GM12875 (cell line): ENCODE data around the gene GPR183.

ENCODE experiments used
- H3K4me3 ChIP-seq: one replicate; pipeline ENCODE4 v1.5.1; 2011; ENCODE audit warnings: low read depth, low read length, control low read depth
- CTCF ChIP-seq: IDR thresholded peaks from 2 replicates; pipeline ENCODE4 v1.5.1; 2011; ENCODE audit warnings: low read depth, mild to moderate bottlenecking, control low read depth, inconsistent platforms, low read length, moderate library complexity, borderline replicate concordance; ENCODE audit not compliant: insufficient read depth

Gene GPR183

GRCh38 chr13:99279637-99280036 is 27.6 kb downstream of the GPR183 start:
- no peak overlapping the region for H3K4me3 ChIP-seq

GRCh38 chr13:99278843-99279242 is 28.4 kb downstream of the GPR183 start:
- no peak for TF ChIP-seq CTCF
- no peak overlapping the region for H3K4me3 ChIP-seq

More at GRCh38 chr13:99279637-99280036, 27.6 kb downstream of the GPR183 start:
- TF ChIP-seq CTCF, result no peak

GRCh38 chr13:99278200-99278599 is 29.0 kb downstream of the GPR183 start:
- H3K4me3 ChIP-seq, result no peak overlapping the region
- TF ChIP-seq CTCF, result no peak

- no peak overlapping the region for H3K4me3 ChIP-seq
- no peak for TF ChIP-seq CTCF
Measured at GRCh38 chr13:99277629-99278028, 29.6 kb downstream of the GPR183 start.

GRCh38 chr13:99276706-99277105 is 30.5 kb downstream of the GPR183 start:
- H3K4me3 ChIP-seq, result no peak overlapping the region
- no peak for TF ChIP-seq CTCF

- no peak for TF ChIP-seq CTCF
- no peak overlapping the region for H3K4me3 ChIP-seq
Measured at GRCh38 chr13:99275093-99275469, 32.1 kb downstream of the GPR183 start.

- H3K4me3 ChIP-seq, result no peak overlapping the region
- TF ChIP-seq CTCF, result no peak
Measured at GRCh38 chr13:99273128-99273527, 34.1 kb downstream of the GPR183 start.
